Measurements from ENCODE around the gene MTAP.

Gene MTAP

GRCh38 chr9:21966140-21966851 lies 163.9 kb downstream of the MTAP start:
- no peaks in the 10 kb centered on the region for H3K79me2 ChIP-seq (ENCODE audit: insufficient read depth, low read length)
- H3K27ac ChIP-seq (ENCODE audit: low read depth, low read length): no peak overlapping the region
- no peak overlapping the region for H3K4me3 ChIP-seq (ENCODE audit: insufficient read depth, low read length, poor library complexity, severe bottlenecking)
- TF ChIP-seq CTCF (IDR thresholded peaks at IDR 0.05; ENCODE audit: insufficient read depth, low read length, poor library complexity, severe bottlenecking): no peak
- TF ChIP-seq EZH2phosphoT487 (conservative IDR thresholded peaks at IDR 0.05; ENCODE audit: low read length): no peak
- no peaks in the 10 kb centered on the region for H3F3A ChIP-seq (ENCODE audit: insufficient read depth)
- no peak overlapping the region for H2AFZ ChIP-seq (ENCODE audit: low read depth, low read length, severe bottlenecking)
- H3K9me2 ChIP-seq (replicated peaks; ENCODE audit: insufficient read depth, low read length): no peaks in the 10 kb centered on the region
- no peak overlapping the region for H3K9ac ChIP-seq (ENCODE audit: low read length)
- H3K36me3 ChIP-seq (ENCODE audit: low read length): 0 out of 2 replicates have a peak, but pooled peaks cover 13% of the 10 kb centered on the region
- no peaks in the 10 kb centered on the region for H4K20me1 ChIP-seq (ENCODE audit: low read depth, low read length)
- no peak overlapping the region for H3K4me2 ChIP-seq (ENCODE audit: low read depth, low read length, poor library complexity, severe bottlenecking)
- no peaks in the 10 kb centered on the region for H3K9me3 ChIP-seq (ENCODE audit: insufficient read depth, low read length)
- H3K27me3 ChIP-seq (ENCODE audit: low read length): no peaks in the 10 kb centered on the region

GRCh38 chr9:21967169-21967568 lies 164.7 kb downstream of the MTAP start:
- no peak overlapping the region for H3K9ac ChIP-seq (ENCODE audit: low read length)
- H3K79me2 ChIP-seq (ENCODE audit: insufficient read depth, low read length): peaks cover 3% of the 10 kb centered on the region; the same call in 1 of the 2 replicates
- no peak overlapping the region for H2AFZ ChIP-seq (ENCODE audit: low read depth, low read length, severe bottlenecking)
- H3K9me2 ChIP-seq (replicated peaks; ENCODE audit: insufficient read depth, low read length): no peaks in the 10 kb centered on the region
- no peaks in the 10 kb centered on the region for H3K9me3 ChIP-seq (ENCODE audit: insufficient read depth, low read length)
- no peaks in the 10 kb centered on the region for H3K27me3 ChIP-seq (ENCODE audit: low read length)
- TF ChIP-seq EZH2phosphoT487 (conservative IDR thresholded peaks at IDR 0.05; ENCODE audit: low read length): no peak
- TF ChIP-seq CTCF (IDR thresholded peaks at IDR 0.05; ENCODE audit: insufficient read depth, low read length, poor library complexity, severe bottlenecking): no peak
- H3K4me2 ChIP-seq (ENCODE audit: low read depth, low read length, poor library complexity, severe bottlenecking): no peak overlapping the region
- no peak overlapping the region for H3K27ac ChIP-seq (ENCODE audit: low read depth, low read length)
- H3F3A ChIP-seq (ENCODE audit: insufficient read depth): no peaks in the 10 kb centered on the region
- H3K36me3 ChIP-seq (ENCODE audit: low read length): 0 out of 2 replicates have a peak, but pooled peaks cover 13% of the 10 kb centered on the region
- no peak overlapping the region for H3K4me3 ChIP-seq (ENCODE audit: insufficient read depth, low read length, poor library complexity, severe bottlenecking)
- H4K20me1 ChIP-seq (ENCODE audit: low read depth, low read length): 0 out of 2 replicates have a peak, but pooled peaks cover 1% of the 10 kb centered on the region

- Histone ChIP-seq H3K27me3 (ENCODE audit: low read length) (no peaks in the 10 kb centered on the region), H2AFZ (ENCODE audit: low read depth, low read length, severe bottlenecking) (no peak overlapping the region), H3K27ac (ENCODE audit: low read depth, low read length) (no peak overlapping the region), H3K36me3 (ENCODE audit: low read length) (0 out of 2 replicates have a peak, but pooled peaks cover 13% of the 10 kb centered on the region), H3F3A (ENCODE audit: insufficient read depth) (no peaks in the 10 kb centered on the region), H3K9me2 (replicated peaks; ENCODE audit: insufficient read depth, low read length) (no peaks in the 10 kb centered on the region), H3K9me3 (ENCODE audit: insufficient read depth, low read length) (no peaks in the 10 kb centered on the region), H3K79me2 (ENCODE audit: insufficient read depth, low read length) (peaks cover 9% of the 10 kb centered on the region; the same call in 1 of the 2 replicates), H3K4me2 (ENCODE audit: low read depth, low read length, poor library complexity, severe bottlenecking) (no peak overlapping the region), H3K9ac (ENCODE audit: low read length) (no peak overlapping the region), H4K20me1 (ENCODE audit: low read depth, low read length) (0 out of 2 replicates have a peak, but pooled peaks cover 3% of the 10 kb centered on the region), H3K4me3 (ENCODE audit: insufficient read depth, low read length, poor library complexity, severe bottlenecking) (no peak overlapping the region)
- TF ChIP-seq CTCF (IDR thresholded peaks at IDR 0.05; ENCODE audit: insufficient read depth, low read length, poor library complexity, severe bottlenecking) (no peak), EZH2phosphoT487 (conservative IDR thresholded peaks at IDR 0.05; ENCODE audit: low read length) (no peak)
These were observed 165.3 kb downstream of the MTAP start for GRCh38 chr9:21967702-21968101.

All from SU-DHL-6 (cell line).